ENCODE results near the gene GCN1.

Gene GCN1

DNA sequence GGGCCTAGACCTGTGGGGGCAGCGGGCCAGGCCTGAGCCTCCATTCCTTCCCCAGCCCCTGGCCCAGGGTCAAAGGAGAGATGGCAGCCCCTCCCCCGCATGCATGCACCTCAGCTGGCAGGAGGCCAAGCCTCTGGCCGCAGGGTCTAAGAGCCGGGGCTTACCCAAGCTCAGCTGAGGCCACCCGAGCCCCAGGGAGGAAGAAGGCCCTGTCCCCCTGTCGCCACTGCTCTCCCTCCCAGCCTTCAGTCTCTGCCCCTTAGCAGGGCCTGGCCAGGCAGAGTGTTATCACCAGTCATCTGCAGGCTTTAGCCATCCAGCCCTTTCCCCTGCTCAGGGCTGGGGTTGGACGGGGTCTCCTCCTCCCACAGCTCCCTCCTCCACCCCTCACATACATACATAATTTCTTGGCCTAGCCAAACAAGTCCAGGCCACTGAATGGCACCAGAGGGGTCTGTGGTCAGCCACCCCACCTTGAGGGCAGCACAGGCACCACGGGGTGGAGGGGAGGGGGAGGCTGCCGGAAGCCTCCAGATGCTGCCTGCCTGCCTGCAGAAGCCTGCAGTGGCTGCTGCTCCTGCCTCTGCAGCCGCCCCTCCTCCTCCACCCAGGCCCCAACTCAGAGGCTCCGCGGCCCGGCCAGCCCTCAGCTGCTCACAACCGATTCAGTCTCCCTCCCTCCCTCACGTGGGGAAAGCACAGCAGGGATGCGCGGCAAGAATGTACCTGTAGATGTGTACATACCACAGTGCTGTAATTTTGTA is 100.7 kb downstream of the GCN1 start:
- no peak for DNase-seq (ENCODE audit: low read depth in 2 of 2)

DNA sequence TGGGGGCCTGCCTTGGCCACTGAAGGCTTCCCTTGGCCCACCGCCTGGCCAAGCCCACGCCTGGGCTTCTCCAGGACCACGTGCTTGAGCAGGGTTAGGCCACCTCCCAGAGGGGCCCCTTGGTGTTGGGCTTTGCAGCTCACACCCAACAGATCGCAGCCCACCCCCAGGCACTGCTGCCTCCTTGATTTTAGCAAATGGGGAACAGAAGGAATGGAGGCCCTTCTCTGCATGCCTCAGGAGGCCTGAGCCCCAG is 101.3 kb downstream of the GCN1 start:
- DNase-seq (ENCODE audit: low read depth in 2 of 2) = no peak

DNA sequence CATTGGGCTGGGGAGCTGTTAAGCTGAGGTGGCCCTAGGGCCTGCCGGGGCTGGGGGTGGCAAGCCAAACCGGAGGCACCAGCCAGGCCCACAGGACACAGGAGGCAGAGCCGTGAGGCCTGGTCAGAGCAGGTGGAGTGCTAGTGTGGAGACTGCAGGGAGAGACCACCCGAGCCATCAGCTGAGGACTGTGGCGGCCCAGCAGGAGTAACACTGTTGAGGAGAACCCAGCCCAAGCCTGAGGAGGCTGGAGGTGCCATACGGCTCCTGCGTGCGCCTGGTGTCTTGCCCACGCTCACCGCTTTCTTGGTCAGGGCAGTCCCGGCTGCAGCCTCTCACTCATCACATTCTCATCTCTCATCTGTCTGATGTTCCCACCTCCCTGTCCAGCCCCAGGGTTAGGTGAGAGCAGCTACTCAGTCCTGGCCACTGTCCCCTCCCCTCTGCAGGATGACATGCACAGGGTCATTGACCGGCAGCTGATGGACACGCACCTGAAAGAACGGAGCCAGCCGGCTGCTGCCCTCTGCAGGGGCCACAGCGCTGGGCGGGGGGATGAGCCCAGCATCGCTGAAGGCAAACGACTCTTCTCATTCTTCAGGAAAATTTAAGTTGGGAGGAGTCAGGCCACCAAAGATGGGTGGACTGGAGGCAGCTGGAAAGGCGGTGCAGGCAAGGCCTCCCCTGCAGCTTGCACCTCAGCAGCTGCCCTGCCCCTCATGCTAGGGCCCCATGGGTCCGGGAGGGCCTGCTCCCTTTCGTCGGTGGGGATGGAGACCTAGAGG is 101.8 kb downstream of the GCN1 start:
- no peak for DNase-seq (ENCODE audit: low read depth in 2 of 2)

DNA sequence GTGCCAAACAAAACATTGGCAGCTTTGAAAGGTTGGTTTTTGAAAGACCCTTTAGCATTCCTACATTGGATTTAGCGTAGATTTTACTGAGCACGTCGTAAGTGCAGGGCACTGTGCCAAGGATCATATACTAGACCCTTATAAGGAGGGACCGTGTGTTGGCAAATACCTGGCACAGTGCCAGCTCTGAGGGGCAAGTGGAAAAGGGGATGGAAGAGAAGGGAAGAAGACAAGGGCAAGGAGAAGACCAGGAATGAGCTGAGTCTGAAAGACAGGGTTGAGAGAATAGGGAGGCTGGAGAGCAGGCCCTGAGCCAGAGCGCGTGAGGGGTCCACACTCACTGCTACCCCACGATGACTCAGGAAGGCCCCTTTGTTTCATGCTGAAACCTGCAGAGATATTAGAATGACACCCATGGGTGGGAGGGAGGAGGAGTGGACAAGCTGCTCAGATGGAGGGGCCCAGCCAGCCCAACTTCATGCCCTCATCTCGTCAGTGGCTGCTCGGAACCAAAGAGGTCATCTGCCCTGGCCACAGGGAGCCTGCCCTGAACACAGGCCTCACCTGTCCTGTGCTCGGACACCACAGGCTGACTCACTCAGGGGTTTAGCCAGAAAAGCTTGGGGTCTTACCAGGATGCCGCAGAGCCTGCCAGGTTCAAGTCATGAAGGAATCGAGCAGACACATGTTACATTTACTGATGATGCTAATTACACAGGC is 103.0 kb downstream of the GCN1 start:
- no peak for DNase-seq (ENCODE audit: low read depth in 2 of 2)

DNA sequence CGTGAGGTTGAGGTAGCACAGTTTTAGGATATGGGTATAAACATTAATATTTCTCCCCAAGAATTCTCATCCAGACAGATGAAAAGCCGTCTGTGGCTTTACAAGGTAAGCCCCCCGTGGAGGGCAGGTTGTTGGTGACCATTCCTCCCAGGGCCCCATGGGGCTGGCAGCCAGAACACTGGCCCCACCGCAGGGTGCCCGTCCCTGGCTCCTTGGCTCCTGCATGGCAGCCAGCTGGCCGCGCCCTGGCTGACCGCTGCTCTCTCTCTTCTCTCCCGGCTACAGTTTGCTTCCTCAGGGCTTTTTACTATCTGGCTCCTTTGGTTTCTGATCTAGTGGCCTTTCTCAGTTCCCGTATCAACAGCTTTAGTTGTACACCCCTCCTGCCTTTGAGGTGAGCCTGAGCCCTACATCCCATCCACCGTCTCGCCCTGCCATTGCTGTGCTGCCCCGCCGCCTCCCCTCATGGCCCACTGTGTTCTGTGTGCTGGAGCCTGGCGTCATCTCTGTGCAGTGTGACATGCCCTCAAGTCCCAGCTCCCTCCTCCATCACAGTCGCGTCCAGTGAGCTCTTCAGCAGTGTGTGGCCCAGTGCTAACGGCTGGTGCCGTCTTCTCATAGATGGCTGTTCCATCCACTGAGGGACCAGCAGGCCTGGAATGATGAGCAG is 103.8 kb downstream of the GCN1 start:
- DNase-seq (ENCODE audit: low read depth in 2 of 2) = no peak

DNA sequence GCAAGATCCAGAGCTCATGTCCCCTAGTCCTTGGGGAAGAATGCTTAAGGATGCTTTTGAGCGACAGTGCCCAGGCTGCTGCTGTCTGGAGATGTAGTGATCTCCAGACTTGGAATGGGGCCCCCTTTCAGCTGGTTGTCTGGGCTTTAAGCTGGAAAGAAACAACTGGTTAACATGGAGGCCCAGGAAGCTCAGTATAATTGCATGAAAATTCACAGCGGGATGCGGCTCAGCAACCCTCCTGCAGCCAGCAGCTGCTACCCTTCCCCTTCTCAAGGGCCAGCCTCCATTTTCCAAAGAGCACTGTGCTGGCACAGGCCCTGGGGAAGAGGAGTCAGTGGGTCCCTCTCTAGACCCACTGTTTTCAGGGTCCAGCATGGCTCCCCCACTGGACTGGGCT is 104.3 kb downstream of the GCN1 start:
- DNase-seq (ENCODE audit: low read depth in 2 of 2) = no peak

DNA sequence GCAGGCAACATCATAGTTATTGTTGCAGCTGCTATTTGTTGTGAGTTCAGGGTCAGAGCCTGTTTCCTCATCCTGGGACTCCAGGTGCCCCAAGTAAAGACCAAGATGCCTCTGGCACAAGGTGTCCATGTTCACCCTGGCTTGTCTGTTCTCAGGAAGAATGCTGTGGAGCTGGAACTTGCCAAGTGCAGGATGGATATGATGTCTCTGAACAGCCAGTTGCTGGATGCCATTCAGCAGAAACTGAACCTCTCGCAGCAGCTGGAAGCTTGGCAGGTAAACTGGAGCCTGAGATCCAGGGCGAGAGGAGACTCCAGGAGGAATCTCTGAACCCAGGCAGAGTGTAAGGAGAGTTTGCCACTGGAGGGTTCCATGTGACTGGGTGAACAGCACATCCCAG is 104.7 kb downstream of the GCN1 start:
- DNase-seq (ENCODE audit: low read depth in 2 of 2) = no peak

DNA sequence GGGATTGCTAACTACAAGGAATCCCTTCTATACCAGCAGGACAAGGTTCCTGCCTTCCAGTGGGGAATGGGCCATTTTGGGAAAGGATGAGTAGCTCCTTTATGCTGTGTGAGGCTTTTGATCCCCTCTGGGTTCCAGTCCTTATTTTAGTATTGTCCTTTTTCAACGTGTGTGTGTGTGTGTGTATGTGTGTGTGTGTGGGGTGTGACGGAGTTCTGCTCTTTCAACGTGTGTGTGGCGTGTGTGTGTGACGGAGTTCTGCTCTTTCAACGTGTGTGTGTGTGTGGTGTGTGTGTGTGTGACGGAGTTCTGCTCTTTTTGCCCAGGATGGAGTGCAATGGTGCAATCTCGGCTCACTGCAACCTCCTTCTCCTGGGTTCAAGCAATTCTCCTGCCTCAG is 105.4 kb downstream of the GCN1 start:
- DNase-seq (ENCODE audit: low read depth in 2 of 2) = no peak

DNA sequence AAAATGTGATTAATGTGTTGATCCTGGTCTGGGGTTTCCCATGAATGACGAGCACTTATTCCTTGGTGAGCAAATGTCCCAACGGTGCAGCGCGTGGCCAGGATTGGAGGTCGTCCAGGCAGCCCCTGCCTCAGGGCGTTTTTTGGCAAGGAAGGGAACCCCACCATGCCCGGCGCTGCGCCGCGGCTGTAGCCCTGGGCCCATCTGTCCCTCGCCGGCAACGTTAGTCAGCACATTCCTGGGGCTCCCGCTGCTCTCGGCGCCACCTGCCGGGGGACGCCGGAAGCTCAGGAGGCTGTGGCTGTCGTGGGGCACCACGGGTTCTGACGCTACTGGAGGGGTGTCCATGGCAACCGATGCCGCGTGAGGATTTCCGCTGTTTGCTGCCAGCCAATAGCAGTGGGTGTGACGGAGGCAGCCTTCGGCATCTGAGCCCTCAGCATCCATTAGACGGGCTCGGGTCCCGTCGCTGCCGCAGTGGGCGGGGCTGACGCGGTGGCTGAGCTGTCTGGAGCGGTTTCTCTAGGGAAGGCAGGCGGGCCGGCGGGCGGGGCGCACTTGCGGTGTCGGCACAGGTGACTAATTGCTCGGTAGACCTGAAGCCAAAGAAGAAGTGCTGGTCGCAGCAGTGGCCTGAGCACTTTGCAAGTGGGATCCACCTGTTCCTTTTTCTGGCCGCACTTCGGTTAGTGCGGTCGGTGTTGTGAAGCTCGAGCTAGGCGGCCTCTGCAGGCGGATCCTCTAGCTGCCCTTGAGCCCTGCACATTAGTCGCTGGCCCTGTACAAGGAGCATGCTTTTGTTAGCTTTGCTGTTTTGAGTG is 107.5 kb downstream of the GCN1 start:
- peak; percentile 95 for DNase-seq (ENCODE audit: low read depth in 2 of 2)

DNA sequence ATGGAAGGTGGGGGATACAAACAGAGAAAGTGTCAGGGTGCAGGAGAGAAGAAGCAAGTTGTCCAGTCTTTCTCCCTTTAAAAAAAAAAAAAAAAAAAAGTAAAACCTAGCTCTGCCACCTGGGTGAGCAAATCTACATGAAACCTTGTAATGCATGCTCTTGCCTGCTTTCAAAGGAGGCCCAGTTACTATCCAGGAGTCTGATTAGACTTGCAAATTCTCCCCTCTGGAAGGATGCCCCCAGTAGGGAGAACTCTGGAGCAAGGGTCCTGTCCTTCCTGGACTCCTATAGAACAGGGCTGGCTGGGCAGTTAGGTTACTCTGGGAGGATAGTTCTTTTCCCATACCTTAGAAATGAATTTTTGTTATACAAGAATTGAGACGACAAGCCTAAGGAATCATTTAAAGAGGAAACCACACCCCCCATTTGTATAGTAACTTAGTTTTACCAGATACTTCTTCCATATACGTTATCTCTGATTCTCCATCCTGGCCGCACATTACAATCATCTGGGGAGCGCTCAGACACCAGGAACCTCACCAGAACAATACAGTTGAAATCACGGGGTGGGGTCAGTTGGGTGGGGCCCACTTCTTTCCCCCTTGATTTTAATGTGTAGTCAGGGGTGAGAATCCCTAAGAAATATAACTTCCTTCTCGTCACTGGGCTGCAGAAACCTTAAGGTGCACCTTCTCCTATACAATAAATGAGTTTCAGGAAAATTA is 108.4 kb downstream of the GCN1 start:
- DNase-seq (ENCODE audit: low read depth in 2 of 2) = no peak

DNA sequence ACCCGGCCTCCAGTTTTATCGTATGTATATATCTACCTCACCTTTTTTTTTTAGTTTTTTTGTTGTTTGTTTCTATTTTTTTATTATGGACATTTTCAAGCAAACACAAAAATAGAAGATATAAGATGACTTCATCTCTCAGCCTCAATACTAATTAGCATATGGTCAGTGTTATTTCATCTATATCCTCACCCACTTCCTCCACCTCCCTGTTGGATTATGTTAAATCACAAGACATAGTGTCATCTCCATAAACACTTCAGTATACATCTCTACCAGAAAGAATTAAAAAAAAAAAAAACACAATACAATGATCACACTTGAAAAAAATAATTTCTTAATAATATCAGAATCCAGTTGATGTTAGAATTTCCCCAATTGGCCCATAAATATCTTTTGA is 112.9 kb downstream of the GCN1 start:
- DNase-seq (ENCODE audit: low read depth in 2 of 2) = no peak

DNA sequence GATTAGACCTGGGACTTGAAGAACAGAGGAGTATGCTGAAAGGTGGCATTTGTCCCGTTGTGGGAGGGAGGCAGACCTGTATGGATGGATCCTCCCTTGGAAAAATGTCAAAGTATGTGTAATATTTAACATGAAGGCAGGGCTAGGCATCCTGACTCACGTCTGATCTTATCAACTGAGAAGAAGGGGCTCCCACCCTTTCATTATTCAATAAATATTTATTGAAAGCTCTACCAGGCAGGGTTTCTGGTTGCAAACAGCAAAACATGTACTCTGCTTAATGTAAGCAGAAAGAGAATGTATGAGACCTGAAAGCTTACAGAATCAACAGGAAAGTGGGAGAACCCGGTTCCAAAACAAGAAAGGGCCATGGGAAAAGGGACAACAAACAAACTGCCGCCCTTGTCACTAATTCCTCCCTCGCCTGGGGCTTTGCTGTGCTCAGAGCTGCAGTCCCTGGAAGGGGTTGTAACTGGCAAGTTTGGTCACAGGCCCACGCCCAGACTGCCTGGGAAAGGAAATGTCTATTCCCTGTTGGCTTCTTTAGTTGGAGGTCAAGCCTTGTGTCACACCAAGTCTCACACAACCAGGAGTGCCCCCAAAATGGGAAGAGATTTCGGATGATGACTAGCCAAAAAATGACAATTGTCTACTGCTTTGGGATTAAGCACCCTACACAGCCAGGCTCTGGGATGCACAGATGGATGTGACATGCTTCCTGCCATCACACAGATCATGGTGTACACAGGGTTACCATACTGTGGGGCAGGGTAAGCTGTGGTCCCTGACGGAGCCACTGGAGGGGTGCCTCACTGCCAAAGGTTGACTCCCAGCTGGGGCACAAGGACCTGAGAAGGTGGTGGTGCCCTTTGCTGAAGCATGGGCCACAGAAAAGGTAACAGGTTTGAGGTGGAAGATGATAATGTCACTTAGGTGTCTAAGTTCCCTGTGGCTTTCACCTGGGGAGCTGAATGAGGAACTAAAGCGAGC is 114.8 kb downstream of the GCN1 start:
- no peak for DNase-seq (ENCODE audit: low read depth in 2 of 2)

DNA sequence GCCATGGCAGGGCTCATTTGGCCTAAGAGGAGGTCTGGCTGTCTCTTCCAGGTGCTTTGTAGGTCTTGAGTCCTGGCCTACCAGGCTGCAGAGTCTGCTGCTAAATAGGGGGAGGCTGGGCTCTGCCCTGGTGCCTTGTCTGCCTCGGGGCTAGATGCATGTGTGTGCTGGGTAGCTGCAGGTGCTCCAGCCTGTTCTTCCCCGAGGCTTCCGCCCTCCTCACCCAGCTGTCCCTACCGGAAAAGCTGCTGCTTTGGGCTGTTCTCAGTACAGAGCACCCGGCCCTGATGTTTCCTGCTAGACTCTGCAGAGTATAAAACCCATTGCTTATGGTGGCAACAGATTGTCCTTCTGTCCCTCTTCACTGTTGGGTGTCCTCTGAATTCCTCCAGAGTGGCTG is 115.6 kb downstream of the GCN1 start:
- no peak for DNase-seq (ENCODE audit: low read depth in 2 of 2)

DNA sequence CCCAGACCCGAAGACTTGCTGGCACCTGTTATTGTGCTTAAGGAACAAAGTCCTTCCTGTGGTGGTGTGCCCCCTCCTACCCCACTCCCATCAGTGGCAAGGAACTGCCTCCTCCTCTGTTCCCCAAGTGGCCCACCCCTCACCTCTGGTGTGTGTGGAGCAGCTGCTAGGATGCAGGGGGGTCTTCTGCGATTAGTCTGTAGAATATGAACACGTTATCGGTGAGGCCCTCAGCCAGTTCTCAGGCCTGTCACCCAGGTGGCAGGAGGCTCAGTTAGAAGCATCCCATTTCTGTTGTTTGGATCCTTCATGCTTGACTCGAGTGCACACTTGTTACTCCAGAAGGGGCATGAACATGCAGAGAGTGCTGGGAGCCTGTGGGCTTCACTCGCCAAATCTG is 117.3 kb downstream of the GCN1 start:
- no peak for DNase-seq (ENCODE audit: low read depth in 2 of 2)

Measured in fibroblast of skin of left quadriceps (primary cell).